ENCODE data around the gene FBXL13.
"Not testable (repeated sequence)": the region's sequence is repeated elsewhere in the genome, so short reads cannot be mapped to it uniquely, and the experiment has no call there.

- TF ChIP-seq CTCF, POLR2A (IDR thresholded peaks at IDR 0.05): not testable (repeated sequence)
Observed at GRCh38 chr7:102954359-102954758, 120.2 kb downstream of the FBXL13 start.
